Neural cell (in vitro differentiated cells): ENCODE results near the gene MYO19. TPM values are rescaled to one million over a fixed set of nuclear protein-coding genes. Genes with fewer than 3 reads are reported as not detected.

Experiments
- H2AFZ ChIP-seq: fragments of 200-600, 300-800 bp; sonication (generic), shearing (Covaris generic); 2 replicates; pipeline ENCODE4 v1.6.0; 2014; ENCODE audit warnings: low read depth, mild to moderate bottlenecking, antibody characterized with exemption, low read length, moderate library complexity
- H3F3A ChIP-seq: fragments of 200-600 bp; shearing (Covaris generic); 2 replicates; pipeline ENCODE4 v1.6.1; 2016; ENCODE audit warnings: mild to moderate bottlenecking, moderate library complexity, mixed read lengths, antibody characterized with exemption, low read length; ENCODE audit not compliant: insufficient read depth, poor library complexity, severe bottlenecking
- H3K27ac ChIP-seq: fragments of 200-600, 300-800 bp; sonication (generic), shearing (Covaris generic); 2 replicates; pipeline ENCODE4 v1.5.1; 2014; ENCODE audit warnings: mild to moderate bottlenecking, low read length, moderate library complexity
- H3K27me3 ChIP-seq: fragments of 300-800, 200-600 bp; sonication (generic), shearing (Covaris generic); 2 replicates; pipeline ENCODE4 v1.6.0; 2014; ENCODE audit warnings: mild to moderate bottlenecking, low read depth, low read length, moderate library complexity; ENCODE audit not compliant: insufficient read depth
- H3K36me3 ChIP-seq: fragments of 300-800, 200-600 bp; sonication (generic), shearing (Covaris generic); 2 replicates; pipeline ENCODE4 v1.5.1; 2014; ENCODE audit warnings: mild to moderate bottlenecking, antibody characterized with exemption, low read length, moderate library complexity; ENCODE audit not compliant: insufficient read depth
- H3K4me2 ChIP-seq: fragments of 300-800, 200-600 bp; sonication (generic), shearing (Covaris generic); 2 replicates; pipeline ENCODE4 v1.6.0; 2014; ENCODE audit warnings: mild to moderate bottlenecking, low read length
- H3K4me3 ChIP-seq: fragments of 300-800, 200-600 bp; sonication (generic), shearing (Covaris generic); 2 replicates; pipeline ENCODE4 v1.5.1; 2014; ENCODE audit warnings: mild to moderate bottlenecking, low read length, moderate library complexity
- H3K79me2 ChIP-seq: fragments of 200-600 bp; shearing (Covaris generic); replicated peaks from 2 replicates; pipeline ENCODE4 v1.6.0; 2014; ENCODE audit warnings: mild to moderate bottlenecking, low read length, moderate library complexity; ENCODE audit not compliant: insufficient read depth
- H3K9ac ChIP-seq: fragments of 300-800, 200-600 bp; sonication (generic), shearing (Covaris generic); 2 replicates; pipeline ENCODE4 v1.6.1; 2016; ENCODE audit warnings: mild to moderate bottlenecking, low read length, mixed read lengths
- H3K9me2 ChIP-seq: fragments of 200-600 bp; shearing (Covaris generic); 2 replicates; pipeline ENCODE4 v1.6.1; 2016; ENCODE audit warnings: mild to moderate bottlenecking, low read length, mixed read lengths; ENCODE audit not compliant: insufficient read depth
- H3K9me3 ChIP-seq: fragments of 200-600, 300-800 bp; sonication (generic), shearing (Covaris generic); 2 replicates; pipeline ENCODE4 v1.6.1; 2016; ENCODE audit warnings: mild to moderate bottlenecking, mixed run types, low read length, moderate library complexity, mixed read lengths
- H4K20me1 ChIP-seq: fragments of 200-600 bp; shearing (Covaris generic); 2 replicates; pipeline ENCODE4 v1.6.1; 2016; ENCODE audit warnings: mild to moderate bottlenecking, mixed run types; ENCODE audit not compliant: insufficient read depth
- EP300 ChIP-seq: fragments of 450-650 bp; conservative IDR thresholded peaks from 2 replicates; pipeline ENCODE4 v1.6.1; 2014; ENCODE audit warnings: antibody characterized with exemption, mild to moderate bottlenecking, moderate library complexity; ENCODE audit not compliant: poor library complexity, severe bottlenecking
- EZH2 ChIP-seq: fragments of 200-600, 300-800 bp; shearing (Covaris generic), sonication (generic); IDR thresholded peaks from 2 replicates; pipeline ENCODE4 v1.6.1; 2014; ENCODE audit warnings: antibody characterized with exemption, low read length, borderline replicate concordance, mild to moderate bottlenecking; ENCODE audit not compliant: insufficient read depth, poor library complexity, severe bottlenecking
- MXI1 ChIP-seq: fragments of 450-650 bp; conservative IDR thresholded peaks from 2 replicates; pipeline ENCODE4 v1.6.1; 2014; ENCODE audit warnings: antibody characterized with exemption, mild to moderate bottlenecking; ENCODE audit not compliant: poor library complexity, severe bottlenecking
- POLR2AphosphoS5 ChIP-seq: IDR thresholded peaks from 2 replicates; pipeline ENCODE4 v1.6.1; 2012
- RAD21 ChIP-seq: fragments of 450-650 bp; conservative IDR thresholded peaks from 2 replicates; pipeline ENCODE4 v1.6.1; 2014; ENCODE audit warnings: antibody characterized with exemption, mild to moderate bottlenecking, moderate library complexity
- SMC3 ChIP-seq: fragments of 450-650 bp; conservative IDR thresholded peaks from 2 replicates; pipeline ENCODE4 v1.6.1; 2014; ENCODE audit warnings: antibody characterized with exemption, mild to moderate bottlenecking, moderate library complexity; ENCODE audit not compliant: poor library complexity
- TAF1 ChIP-seq: IDR thresholded peaks from 2 replicates; pipeline ENCODE4 v1.6.1; 2012; ENCODE audit warnings: low read depth
- polyA plus RNA-seq: library from polyadenylated mRNA; depleted of rRNA; stranded (reverse); fragments of >200 nt; gene quantifications from 2 replicates; pipeline ENCODE4 v1.2.3, GENCODE V29; 2014
- TF ChIP-seq, protein P1 (sequence below): fragments of 450-650 bp; IDR thresholded peaks from 2 replicates; pipeline ENCODE4 v1.5.1; 2014; ENCODE audit warnings: antibody characterized with exemption, mild to moderate bottlenecking, moderate library complexity; ENCODE audit not compliant: poor library complexity, severe bottlenecking
- TF ChIP-seq, protein P2 (sequence below): IDR thresholded peaks from 2 replicates; pipeline ENCODE4 v1.6.1; 2012; ENCODE audit warnings: borderline replicate concordance

The MYO19 gene
- polyA plus RNA-seq, 1 donor from 2014 or later = 51.5 TPM

DNA sequence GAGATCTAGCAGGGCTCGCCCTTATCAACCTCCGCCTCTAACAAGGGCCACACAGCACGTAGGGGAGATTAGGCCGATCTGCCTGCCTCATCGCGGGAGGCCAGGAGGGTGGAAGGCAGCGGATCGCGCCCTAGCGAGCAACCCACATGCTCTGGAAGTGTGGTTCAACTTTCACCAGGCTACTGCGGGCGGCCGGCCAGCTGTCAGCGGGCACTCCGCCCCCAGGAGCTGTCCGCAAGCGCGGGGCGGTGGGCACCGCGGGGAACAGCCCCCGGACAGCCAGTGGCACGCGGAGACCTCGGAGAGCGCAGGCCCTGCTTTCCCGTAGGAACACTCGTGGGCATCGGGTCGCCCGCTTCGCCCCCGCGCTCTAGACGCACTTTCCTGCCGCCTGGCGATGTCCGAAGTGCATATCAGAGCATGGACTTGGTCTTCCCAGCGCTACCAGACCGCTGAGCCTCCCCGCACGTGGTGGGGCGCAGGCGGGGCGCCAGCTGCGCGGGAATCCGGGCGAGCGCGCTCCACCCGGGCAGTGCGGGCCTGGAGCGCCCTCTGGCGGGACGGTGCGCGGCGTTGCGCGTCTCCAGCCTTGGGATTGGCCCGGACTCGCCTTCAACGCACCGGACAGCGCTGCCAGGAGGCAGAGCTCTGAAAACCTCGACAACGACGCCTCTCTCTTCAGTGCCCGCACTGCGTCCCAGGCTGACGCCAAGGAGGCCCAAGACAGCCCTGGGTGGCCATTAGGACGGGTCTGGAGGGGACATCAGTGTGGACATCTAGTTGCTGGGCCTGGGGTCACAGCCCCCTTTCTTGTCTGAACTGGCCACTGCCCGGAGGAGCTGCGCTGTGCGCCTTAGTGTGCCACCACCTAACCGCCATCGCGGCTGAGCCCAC is 51.8 kb downstream of the MYO19 start:
- Histone ChIP-seq H3K9ac (peak overlapping the region; percentile 31), H3K79me2 (peaks cover 11% of the 10 kb centered on the region), H2AFZ (peak overlapping the region; percentile 40), H3K27ac (no peak overlapping the region), H3K4me2 (peak overlapping the region; percentile 30), H3K9me3 (no peaks in the 10 kb centered on the region), H3K36me3 (no peaks in the 10 kb centered on the region), H4K20me1 (no peaks in the 10 kb centered on the region), H3K27me3 (peaks cover 23% of the 10 kb centered on the region), H3F3A (no peaks in the 10 kb centered on the region), H3K4me3 (peak overlapping the region; percentile 68), H3K9me2 (no peaks in the 10 kb centered on the region)
- TF ChIP-seq RAD21 (peak; percentile 98), POLR2AphosphoS5 (no peak), EP300 (peak; percentile 10), TAF1 (no peak), SMC3 (peak; percentile 98), MXI1 (peak; percentile 90), EZH2 (no peak)
- TF ChIP-seq, protein P1, sequence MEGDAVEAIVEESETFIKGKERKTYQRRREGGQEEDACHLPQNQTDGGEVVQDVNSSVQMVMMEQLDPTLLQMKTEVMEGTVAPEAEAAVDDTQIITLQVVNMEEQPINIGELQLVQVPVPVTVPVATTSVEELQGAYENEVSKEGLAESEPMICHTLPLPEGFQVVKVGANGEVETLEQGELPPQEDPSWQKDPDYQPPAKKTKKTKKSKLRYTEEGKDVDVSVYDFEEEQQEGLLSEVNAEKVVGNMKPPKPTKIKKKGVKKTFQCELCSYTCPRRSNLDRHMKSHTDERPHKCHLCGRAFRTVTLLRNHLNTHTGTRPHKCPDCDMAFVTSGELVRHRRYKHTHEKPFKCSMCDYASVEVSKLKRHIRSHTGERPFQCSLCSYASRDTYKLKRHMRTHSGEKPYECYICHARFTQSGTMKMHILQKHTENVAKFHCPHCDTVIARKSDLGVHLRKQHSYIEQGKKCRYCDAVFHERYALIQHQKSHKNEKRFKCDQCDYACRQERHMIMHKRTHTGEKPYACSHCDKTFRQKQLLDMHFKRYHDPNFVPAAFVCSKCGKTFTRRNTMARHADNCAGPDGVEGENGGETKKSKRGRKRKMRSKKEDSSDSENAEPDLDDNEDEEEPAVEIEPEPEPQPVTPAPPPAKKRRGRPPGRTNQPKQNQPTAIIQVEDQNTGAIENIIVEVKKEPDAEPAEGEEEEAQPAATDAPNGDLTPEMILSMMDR = peak; percentile 99
- TF ChIP-seq, protein P2, sequence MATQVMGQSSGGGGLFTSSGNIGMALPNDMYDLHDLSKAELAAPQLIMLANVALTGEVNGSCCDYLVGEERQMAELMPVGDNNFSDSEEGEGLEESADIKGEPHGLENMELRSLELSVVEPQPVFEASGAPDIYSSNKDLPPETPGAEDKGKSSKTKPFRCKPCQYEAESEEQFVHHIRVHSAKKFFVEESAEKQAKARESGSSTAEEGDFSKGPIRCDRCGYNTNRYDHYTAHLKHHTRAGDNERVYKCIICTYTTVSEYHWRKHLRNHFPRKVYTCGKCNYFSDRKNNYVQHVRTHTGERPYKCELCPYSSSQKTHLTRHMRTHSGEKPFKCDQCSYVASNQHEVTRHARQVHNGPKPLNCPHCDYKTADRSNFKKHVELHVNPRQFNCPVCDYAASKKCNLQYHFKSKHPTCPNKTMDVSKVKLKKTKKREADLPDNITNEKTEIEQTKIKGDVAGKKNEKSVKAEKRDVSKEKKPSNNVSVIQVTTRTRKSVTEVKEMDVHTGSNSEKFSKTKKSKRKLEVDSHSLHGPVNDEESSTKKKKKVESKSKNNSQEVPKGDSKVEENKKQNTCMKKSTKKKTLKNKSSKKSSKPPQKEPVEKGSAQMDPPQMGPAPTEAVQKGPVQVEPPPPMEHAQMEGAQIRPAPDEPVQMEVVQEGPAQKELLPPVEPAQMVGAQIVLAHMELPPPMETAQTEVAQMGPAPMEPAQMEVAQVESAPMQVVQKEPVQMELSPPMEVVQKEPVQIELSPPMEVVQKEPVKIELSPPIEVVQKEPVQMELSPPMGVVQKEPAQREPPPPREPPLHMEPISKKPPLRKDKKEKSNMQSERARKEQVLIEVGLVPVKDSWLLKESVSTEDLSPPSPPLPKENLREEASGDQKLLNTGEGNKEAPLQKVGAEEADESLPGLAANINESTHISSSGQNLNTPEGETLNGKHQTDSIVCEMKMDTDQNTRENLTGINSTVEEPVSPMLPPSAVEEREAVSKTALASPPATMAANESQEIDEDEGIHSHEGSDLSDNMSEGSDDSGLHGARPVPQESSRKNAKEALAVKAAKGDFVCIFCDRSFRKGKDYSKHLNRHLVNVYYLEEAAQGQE = no peak

DNA sequence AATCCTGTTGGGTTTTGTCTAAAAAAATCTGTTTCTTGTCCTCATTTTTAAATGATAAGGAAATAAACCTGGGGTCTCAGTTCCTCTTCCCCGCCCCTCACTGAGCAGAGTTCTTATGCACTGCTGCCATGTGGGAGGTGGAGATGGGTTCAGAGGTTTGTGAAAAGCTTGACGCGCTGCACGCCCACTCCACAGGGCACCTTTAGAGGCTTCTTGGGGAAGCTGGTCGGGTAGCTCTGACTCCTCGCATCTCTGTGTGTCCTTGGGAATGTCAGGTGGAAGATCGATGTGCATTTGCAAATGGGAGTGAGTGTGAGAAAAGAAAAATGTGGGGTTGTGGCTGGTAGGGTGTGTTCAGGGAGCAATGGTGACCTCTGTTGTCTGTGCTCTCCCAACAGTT is 52.8 kb downstream of the MYO19 start:
- no peaks in the 10 kb centered on the region for H3K9me3 ChIP-seq
- H3F3A ChIP-seq = no peaks in the 10 kb centered on the region
- H3K4me2 ChIP-seq = no peak overlapping the region
- TF ChIP-seq EZH2 (no peak), RAD21 (no peak), EP300 (no peak), TAF1 (no peak), MXI1 (no peak), POLR2AphosphoS5 (no peak), SMC3 (no peak)
- TF ChIP-seq, protein P2 = no peak
- TF ChIP-seq, protein P1 = no peak
- H3K36me3 ChIP-seq = no peaks in the 10 kb centered on the region
- peaks cover 23% of the 10 kb centered on the region for H3K27me3 ChIP-seq
- no peaks in the 10 kb centered on the region for H4K20me1 ChIP-seq
- no peak overlapping the region for H3K27ac ChIP-seq
- H3K9ac ChIP-seq = no peak overlapping the region
- H3K4me3 ChIP-seq = no peak overlapping the region
- peaks cover 1% of the 10 kb centered on the region for H3K79me2 ChIP-seq
- no peaks in the 10 kb centered on the region for H3K9me2 ChIP-seq
- H2AFZ ChIP-seq = no peak overlapping the region
